ENCODE results near the gene PAPPA2.

PAPPA2 gene

GRCh38 chr1:176504848-176505553 lies 42.0 kb downstream of the PAPPA2 start:
- DNase-seq = no peak

DNA sequence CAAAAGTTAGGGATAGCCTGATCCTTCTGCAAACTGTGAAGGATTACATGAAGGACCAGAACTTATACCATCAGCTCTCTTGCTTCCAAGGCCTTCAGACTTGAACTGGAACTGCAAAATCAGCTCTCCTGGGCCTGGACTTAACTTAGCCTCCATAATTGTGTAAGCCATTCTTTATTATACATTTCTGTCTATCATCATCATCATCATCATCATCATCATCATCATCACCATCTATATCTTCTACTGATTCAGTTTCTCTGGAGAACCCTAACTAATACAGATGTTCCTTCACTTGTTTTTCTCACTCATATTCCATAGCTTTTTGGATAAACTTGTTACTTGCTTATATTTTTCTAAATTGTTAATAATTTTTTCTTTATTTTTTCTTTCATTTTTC lies 50.0 kb downstream of the PAPPA2 start:
- DNase-seq = no peak

DNA sequence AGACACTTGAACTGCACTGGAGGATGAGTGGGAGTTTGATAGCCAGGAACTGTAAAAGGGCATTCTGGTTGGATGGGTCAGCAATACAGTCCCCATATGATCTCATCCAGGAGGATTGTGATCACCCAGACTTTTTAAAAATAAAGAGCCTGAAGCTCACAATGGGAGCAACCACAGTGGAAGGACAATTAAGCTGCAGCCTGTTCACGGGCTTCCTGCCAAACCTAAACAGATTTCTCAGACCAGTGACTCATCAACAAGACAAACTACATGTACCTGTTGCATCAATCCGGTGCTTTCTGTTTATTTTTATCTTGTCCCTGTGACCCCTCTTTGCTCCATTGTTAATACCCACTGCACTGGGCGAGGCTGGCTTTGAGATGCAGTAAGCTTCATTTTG lies 52.3 kb downstream of the PAPPA2 start:
- no peak for DNase-seq

GRCh38 chr1:176517484-176517883 lies 54.5 kb downstream of the PAPPA2 start:
- DNase-seq = no peak

- peak; percentile 18 for DNase-seq
Observed at GRCh38 chr1:176521211-176521610, 58.2 kb downstream of the PAPPA2 start.

- DNase-seq = no peak
Observed at GRCh38 chr1:176522310-176522845, 59.4 kb downstream of the PAPPA2 start.

GRCh38 chr1:176529395-176530090 lies 66.6 kb downstream of the PAPPA2 start:
- DNase-seq = no peak

DNA sequence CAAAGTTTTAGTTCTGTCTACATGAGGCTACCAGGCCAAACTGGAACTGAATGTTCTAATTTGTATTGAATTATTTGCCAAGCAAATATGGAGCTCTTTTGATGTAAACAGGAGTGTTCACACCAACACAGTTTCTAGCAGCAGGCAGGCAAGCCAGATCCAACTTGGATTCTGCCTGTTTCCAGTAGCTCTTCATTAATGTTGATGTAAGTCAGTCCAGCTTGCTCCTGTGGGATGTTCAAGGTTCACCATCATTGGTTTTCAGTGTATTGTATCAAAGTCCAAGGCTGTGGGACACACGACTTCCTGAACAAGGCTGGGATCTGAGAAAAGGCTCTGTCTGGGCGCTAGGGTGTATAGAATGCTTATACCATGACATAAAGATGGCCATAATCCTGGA lies 68.1 kb downstream of the PAPPA2 start:
- DNase-seq = no peak

DNA sequence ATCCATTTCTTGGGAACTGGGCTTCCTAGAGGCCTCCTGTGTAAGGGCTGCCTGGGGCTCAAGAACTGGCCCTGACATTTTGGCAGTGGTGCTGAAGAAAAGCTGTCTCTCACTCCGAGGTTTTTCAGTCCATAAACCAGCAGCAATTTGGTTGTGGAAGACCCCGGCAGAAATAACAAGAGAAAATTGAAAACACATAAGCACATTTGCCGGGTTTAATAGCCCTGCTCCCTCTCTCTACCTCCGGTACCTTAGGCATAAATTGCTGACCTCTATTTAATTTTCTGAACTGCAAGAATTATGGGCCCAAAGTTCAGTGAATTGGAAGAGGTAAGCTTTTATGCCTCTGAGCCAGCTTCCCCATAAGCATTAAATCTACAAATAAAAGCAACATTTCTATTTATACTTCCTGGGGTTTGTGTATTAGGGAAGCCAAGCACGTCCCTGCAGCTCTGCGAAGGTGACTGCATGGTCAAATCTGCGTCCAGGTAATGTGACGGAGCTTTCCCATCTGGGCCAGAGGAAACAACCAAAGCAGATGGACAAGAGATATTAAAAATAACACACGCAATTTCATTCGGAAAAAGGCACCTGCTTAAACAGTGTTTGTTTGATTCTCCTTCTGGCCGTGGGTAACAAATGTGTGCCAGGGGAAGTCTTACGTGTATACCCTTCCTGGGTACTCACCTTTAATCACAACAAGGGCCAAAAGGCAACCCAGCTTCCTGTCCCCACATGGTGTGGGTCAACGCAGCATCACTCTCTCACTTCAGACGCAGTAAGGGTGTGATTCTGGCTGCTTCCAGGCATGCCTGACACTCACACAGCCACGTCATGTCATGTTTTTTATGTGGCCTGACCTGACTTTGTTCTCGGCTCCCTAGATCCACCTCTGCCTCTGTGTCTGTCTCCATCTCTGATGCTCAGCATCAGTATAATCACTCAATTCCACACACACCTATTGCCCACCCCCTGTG lies 69.2 kb downstream of the PAPPA2 start:
- DNase-seq = no peak

- no peak for DNase-seq
Observed at GRCh38 chr1:176533020-176533419, 70.0 kb downstream of the PAPPA2 start.

- DNase-seq = no peak
Observed at GRCh38 chr1:176536588-176536987, 73.6 kb downstream of the PAPPA2 start.

DNA sequence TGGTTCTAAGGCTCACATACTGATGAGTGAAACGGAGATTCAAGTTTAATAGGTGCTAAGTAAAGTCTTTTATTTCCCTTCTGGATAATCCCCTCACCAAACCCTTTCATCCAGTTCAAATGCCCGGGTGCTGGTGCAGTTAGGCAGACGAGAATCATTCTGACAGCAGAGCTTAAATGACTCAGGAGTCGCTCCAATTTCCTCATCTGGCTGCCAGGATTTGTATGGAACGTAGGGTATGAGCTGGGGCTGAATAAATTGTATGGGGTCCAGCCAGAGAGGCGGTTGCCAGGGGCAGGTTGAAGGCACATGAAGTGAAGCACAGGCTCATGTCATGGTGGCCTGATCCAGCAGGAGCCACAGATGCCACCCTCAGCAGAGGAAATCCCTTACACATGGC lies 76.0 kb downstream of the PAPPA2 start:
- DNase-seq = no peak

GRCh38 chr1:176540428-176540827 lies 77.5 kb downstream of the PAPPA2 start:
- no peak for DNase-seq

DNA sequence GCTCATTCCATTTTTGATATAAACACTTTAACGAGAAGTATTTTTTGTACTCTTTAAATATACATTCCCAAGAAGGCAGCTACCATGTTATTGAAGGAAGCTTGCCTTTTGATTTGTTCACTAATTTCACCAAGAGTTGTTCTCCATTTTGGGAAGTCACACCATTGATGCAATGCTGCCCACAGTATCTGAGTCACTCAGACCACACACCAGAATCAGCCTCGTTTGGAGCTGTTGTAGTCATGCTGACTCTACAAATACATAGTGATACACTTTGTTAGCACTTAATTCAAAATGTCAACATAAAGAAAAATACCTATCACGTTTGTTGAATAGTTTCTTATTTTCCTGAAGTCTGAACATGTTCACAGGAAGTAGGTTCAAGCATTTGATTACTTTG lies 78.7 kb downstream of the PAPPA2 start:
- no peak for DNase-seq

GRCh38 chr1:176542352-176542751 lies 79.4 kb downstream of the PAPPA2 start:
- DNase-seq = no peak

GRCh38 chr1:176543360-176544129 lies 80.6 kb downstream of the PAPPA2 start:
- no peak for DNase-seq

DNA sequence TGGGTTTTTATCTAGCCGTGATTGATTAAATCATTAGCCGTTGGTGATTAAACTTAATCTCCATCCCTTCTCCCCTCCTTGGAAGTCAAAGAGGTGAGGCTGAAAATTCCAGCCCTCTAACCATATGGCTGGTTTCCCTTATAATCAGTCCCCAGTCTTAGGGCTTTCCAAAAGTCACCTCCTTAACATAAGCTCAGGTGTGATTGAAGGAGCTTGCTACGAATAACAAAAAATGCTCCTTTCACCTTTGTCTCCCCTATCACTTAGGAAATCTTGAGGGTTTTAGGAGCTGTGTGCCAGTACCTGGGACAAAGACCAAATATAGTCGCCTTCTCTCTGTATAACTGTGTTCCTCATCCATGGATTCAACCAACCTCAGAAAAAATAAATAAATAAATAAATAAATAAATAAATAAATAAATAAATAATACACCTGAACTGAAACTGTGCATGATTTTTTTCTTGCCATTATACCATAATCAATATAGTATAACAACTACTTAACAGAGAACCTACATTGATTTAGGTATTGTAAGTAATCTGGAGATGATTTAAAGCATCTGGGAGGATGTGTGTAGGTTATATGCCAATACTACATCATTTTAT lies 82.2 kb downstream of the PAPPA2 start:
- no peak for DNase-seq

DNA sequence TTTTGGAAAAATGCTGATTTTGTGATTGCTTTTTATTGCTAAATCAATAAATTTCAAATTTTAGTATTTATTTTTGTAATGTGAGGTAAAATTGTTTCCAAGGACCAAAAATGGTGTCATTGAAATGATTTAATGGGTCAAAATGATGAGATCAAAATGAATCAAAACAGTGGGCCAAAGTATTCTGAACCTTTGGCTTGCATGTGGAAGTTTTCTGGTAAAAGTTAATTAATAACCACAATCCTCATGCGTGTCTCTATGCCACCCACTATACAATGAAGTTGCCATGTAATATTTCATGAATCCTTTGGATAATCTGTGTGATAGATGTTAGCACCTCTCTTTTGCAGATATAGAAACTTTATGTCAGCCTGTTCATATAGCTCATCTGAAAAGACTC lies 83.8 kb downstream of the PAPPA2 start:
- no peak for DNase-seq

- DNase-seq = no peak
Observed at GRCh38 chr1:176551146-176551545, 88.2 kb downstream of the PAPPA2 start.

DNA sequence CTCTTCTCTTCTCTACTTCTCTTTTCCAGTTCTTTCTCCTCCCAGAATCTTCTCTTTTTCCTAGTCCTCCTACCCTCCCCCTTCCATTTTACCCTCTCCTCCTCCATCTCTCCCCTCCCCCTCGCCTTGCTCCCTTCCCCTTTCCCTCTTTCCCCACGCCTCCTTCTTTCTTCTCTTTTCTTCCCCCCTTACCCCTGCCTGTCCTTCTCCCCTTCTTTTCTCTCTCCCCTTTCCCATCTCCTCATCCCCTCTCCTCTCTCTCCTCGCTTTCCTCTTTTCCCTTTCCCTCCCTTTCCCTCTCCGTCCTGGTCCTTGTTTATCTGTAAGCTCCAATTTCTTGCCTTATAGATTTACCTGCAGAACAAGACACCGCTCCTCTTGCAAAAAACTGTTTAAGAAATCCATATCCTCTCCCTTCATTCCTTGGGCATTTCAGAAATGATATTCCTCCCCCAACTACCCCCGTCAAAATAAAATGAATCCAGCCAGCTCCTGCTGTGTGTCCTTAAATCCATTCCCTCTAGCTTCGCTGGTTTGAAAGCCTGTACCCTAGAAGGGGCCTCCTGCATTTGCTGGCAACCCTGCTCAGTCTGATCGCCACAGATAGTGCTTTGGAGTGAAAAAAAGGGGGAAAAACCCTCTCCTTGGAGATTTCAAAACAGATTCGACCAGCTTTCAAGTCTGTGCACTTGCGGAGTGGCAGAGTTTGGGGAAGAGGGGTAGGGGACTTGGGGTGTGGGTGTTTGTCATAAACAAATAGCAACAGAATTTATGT lies 89.4 kb downstream of the PAPPA2 start:
- DNase-seq = no peak

DNA sequence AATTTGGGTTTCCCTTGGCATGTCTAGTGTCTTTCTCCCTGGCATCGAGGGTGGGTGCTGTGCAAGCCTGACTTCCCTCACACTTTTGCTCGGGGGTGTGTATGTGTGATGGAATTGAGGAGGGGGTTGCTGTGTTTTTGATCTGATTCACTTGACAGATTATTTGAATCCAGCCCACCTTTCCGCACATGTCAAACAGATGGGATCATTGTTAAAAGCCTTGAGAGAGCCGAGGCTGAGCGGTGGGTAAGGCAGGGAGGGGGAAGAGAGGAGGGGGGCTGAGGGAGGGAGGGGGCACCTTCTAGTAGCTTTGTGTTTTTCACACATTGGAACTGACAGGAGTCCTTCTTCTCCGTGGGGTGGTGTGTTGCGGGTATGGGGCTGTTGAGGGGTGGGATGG lies 90.0 kb downstream of the PAPPA2 start:
- DNase-seq = no peak

All from GF-D8 (cell line).